ENCODE measurements around the gene PREX1.

Gene PREX1

GRCh38 chr20:48642105-48642880 is 185.5 kb downstream of the PREX1 start:
- TF ChIP-seq PPARA (CRISPR knock-in tag; IDR thresholded peaks at IDR 0.05; ENCODE audit: borderline replicate concordance) (no peak), TCF4 (CRISPR knock-in tag; IDR thresholded peaks at IDR 0.05; ENCODE audit: borderline replicate concordance) (no peak), ZNF8 (CRISPR knock-in tag; IDR thresholded peaks at IDR 0.05) (no peak), BACH2 (CRISPR knock-in tag; IDR thresholded peaks at IDR 0.05; ENCODE audit: borderline replicate concordance) (no peak)
- no peak for ATAC-seq

- TF ChIP-seq ZNF70 (CRISPR knock-in tag; IDR thresholded peaks at IDR 0.05), result no peak
- no peak for TF ChIP-seq ISL1 (CRISPR knock-in tag; IDR thresholded peaks at IDR 0.05)
- TF ChIP-seq ESRRG (CRISPR knock-in tag; IDR thresholded peaks at IDR 0.05), result no peak
- ATAC-seq, result no peak
Observed at GRCh38 chr20:48640871-48641270, 186.9 kb downstream of the PREX1 start.

- ATAC-seq, result no peak
- TF ChIP-seq ARNTL (CRISPR knock-in tag; IDR thresholded peaks at IDR 0.05; ENCODE audit: borderline replicate concordance, low read depth) (no peak), POU6F1 (CRISPR knock-in tag; IDR thresholded peaks at IDR 0.05; ENCODE audit: borderline replicate concordance, low read depth) (no peak), RARB (CRISPR knock-in tag; IDR thresholded peaks at IDR 0.05) (no peak), SNAI2 (CRISPR knock-in tag; IDR thresholded peaks at IDR 0.05) (no peak)
- TF ChIP-seq, protein P1, sequence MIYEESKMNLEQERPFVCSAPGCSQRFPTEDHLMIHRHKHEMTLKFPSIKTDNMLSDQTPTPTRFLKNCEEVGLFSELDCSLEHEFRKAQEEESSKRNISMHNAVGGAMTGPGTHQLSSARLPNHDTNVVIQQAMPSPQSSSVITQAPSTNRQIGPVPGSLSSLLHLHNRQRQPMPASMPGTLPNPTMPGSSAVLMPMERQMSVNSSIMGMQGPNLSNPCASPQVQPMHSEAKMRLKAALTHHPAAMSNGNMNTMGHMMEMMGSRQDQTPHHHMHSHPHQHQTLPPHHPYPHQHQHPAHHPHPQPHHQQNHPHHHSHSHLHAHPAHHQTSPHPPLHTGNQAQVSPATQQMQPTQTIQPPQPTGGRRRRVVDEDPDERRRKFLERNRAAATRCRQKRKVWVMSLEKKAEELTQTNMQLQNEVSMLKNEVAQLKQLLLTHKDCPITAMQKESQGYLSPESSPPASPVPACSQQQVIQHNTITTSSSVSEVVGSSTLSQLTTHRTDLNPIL (CRISPR knock-in tag; IDR thresholded peaks at IDR 0.05; ENCODE audit: low read depth), result no peak
Observed at GRCh38 chr20:48639899-48640298, 187.9 kb downstream of the PREX1 start.

- TF ChIP-seq, protein P2, sequence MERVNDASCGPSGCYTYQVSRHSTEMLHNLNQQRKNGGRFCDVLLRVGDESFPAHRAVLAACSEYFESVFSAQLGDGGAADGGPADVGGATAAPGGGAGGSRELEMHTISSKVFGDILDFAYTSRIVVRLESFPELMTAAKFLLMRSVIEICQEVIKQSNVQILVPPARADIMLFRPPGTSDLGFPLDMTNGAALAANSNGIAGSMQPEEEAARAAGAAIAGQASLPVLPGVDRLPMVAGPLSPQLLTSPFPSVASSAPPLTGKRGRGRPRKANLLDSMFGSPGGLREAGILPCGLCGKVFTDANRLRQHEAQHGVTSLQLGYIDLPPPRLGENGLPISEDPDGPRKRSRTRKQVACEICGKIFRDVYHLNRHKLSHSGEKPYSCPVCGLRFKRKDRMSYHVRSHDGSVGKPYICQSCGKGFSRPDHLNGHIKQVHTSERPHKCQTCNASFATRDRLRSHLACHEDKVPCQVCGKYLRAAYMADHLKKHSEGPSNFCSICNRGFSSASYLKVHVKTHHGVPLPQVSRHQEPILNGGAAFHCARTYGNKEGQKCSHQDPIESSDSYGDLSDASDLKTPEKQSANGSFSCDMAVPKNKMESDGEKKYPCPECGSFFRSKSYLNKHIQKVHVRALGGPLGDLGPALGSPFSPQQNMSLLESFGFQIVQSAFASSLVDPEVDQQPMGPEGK (CRISPR knock-in tag; IDR thresholded peaks at IDR 0.05; ENCODE audit: borderline replicate concordance), result no peak
- TF ChIP-seq ARNTL (CRISPR knock-in tag; IDR thresholded peaks at IDR 0.05; ENCODE audit: borderline replicate concordance, low read depth), result no peak
- TF ChIP-seq ZNF8 (CRISPR knock-in tag; IDR thresholded peaks at IDR 0.05), result no peak
- TF ChIP-seq, protein P1 (CRISPR knock-in tag; IDR thresholded peaks at IDR 0.05; ENCODE audit: low read depth), result no peak
- TF ChIP-seq TOX (CRISPR knock-in tag; IDR thresholded peaks at IDR 0.05; ENCODE audit: borderline replicate concordance), result no peak
- no peak for TF ChIP-seq POU6F1 (CRISPR knock-in tag; IDR thresholded peaks at IDR 0.05; ENCODE audit: borderline replicate concordance, low read depth)
- TF ChIP-seq TCF4 (CRISPR knock-in tag; IDR thresholded peaks at IDR 0.05; ENCODE audit: borderline replicate concordance), result no peak
- no peak for TF ChIP-seq OSR1 (CRISPR knock-in tag; IDR thresholded peaks at IDR 0.05)
- TF ChIP-seq SNAI2 (CRISPR knock-in tag; IDR thresholded peaks at IDR 0.05), result no peak
- TF ChIP-seq BACH2 (CRISPR knock-in tag; IDR thresholded peaks at IDR 0.05; ENCODE audit: borderline replicate concordance), result no peak
- no peak for TF ChIP-seq RARB (CRISPR knock-in tag; IDR thresholded peaks at IDR 0.05)
- no peak for TF ChIP-seq ZC3H10 (CRISPR knock-in tag; IDR thresholded peaks at IDR 0.05)
- TF ChIP-seq ZFP30 (CRISPR knock-in tag; IDR thresholded peaks at IDR 0.05), result no peak
- TF ChIP-seq ISL1 (CRISPR knock-in tag; IDR thresholded peaks at IDR 0.05), result no peak
- TF ChIP-seq ZFP3 (CRISPR knock-in tag; IDR thresholded peaks at IDR 0.05), result no peak
- TF ChIP-seq, protein P3, sequence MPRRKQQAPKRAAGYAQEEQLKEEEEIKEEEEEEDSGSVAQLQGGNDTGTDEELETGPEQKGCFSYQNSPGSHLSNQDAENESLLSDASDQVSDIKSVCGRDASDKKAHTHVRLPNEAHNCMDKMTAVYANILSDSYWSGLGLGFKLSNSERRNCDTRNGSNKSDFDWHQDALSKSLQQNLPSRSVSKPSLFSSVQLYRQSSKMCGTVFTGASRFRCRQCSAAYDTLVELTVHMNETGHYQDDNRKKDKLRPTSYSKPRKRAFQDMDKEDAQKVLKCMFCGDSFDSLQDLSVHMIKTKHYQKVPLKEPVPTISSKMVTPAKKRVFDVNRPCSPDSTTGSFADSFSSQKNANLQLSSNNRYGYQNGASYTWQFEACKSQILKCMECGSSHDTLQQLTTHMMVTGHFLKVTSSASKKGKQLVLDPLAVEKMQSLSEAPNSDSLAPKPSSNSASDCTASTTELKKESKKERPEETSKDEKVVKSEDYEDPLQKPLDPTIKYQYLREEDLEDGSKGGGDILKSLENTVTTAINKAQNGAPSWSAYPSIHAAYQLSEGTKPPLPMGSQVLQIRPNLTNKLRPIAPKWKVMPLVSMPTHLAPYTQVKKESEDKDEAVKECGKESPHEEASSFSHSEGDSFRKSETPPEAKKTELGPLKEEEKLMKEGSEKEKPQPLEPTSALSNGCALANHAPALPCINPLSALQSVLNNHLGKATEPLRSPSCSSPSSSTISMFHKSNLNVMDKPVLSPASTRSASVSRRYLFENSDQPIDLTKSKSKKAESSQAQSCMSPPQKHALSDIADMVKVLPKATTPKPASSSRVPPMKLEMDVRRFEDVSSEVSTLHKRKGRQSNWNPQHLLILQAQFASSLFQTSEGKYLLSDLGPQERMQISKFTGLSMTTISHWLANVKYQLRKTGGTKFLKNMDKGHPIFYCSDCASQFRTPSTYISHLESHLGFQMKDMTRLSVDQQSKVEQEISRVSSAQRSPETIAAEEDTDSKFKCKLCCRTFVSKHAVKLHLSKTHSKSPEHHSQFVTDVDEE (CRISPR knock-in tag; IDR thresholded peaks at IDR 0.05), result no peak
- ATAC-seq, result no peak; the same call in 2 of the 3 replicates
Observed at GRCh38 chr20:48638546-48638945, 189.3 kb downstream of the PREX1 start.
